Fibroblast of peridontal ligament (primary cell): ENCODE data around the gene KIRREL1.
"Not testable (repeated sequence)": the region's sequence is repeated elsewhere in the genome, so short reads cannot be mapped to it uniquely, and the experiment has no call there.

Experiments used
- DNase-seq: peaks from one replicate; pipeline ENCODE4 v3.0.0-alpha.2; 2010; ENCODE audit errors: extremely low read depth

Gene KIRREL1

DNA sequence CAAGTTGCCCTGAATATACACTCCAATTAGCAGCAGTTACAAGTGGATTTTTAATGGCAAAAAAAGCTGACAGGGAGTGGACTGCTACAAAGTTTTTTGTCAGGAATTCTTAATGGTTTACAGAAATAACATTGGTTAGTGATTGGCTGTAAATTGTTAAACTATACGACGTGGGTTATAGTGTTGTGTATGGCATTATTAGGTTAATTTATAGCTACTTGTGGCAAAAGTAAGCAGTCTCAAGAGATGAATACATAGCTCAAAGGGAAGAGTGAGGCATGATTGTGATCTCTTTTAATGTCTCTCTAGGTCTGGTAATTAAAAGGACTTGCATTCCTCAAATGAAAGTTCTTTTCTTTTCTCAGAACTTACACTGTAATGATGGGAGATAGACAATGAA lies 111.4 kb downstream of the KIRREL1 start:
- no peak for DNase-seq

- no peak for DNase-seq
These were observed 112.1 kb downstream of the KIRREL1 start for GRCh38 chr1:158105352-158106095.

DNA sequence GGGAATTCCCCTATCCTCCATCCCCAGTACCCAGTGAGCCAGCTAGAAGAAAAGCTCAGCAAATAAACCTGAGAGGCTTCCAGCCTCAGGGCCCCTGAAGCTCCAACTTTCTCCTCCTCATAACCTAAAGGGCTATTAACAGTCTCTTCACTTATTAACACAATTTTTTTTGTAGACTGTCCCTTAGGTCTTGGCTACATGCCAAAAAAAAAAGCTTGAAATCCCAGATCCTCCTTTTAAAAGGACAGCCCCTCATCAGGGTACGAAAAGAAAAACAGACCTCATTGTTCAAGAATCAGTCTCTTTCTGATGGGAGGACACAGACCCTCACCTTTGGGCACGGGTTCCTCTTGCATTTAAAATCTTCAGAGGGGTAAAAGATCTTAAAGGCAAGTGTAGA lies 114.5 kb downstream of the KIRREL1 start:
- DNase-seq, result no peak

DNA sequence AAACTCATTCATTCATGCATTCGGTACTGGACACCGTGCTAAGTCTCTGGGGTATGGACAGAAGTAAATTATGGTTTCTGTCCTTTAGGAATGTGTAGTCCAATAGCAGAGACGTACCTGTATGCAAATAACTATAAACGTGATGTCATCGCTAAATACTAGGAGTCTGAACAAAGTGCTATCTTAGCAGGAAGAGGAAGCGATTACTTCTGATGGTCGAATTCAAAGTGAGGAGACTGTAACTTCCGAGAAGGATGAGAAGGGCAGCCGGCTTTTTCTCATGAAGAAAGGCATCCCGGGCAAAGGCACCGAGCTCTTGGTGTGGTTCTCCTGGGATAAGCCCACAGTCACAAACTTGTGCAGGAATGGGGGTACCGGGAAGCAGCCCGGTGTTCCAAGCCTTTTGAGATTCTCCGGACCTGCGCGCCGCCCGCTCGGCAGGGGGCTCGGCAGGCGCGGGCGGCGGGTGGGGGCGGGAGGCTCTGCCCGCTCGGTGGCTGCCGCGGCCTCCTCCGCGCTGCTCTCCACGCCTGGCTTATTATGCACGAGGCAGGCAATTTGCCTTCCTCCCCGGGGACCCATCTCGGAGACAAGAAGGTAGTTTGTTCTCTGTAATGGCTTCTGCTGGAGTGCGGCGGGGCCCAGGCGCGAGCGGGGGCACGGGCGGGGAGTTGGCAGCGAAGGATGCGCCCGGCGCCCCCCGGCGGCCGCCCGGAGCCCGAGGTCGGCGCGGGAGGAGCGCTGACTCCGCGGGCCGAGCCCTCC lies 119.7 kb downstream of the KIRREL1 start:
- DNase-seq, result peak; percentile 13

- no peak for DNase-seq
These were observed 120.3 kb downstream of the KIRREL1 start for GRCh38 chr1:158113759-158114127.

- DNase-seq, result no peak
These were observed 121.7 kb downstream of the KIRREL1 start for GRCh38 chr1:158115126-158115525.

DNA sequence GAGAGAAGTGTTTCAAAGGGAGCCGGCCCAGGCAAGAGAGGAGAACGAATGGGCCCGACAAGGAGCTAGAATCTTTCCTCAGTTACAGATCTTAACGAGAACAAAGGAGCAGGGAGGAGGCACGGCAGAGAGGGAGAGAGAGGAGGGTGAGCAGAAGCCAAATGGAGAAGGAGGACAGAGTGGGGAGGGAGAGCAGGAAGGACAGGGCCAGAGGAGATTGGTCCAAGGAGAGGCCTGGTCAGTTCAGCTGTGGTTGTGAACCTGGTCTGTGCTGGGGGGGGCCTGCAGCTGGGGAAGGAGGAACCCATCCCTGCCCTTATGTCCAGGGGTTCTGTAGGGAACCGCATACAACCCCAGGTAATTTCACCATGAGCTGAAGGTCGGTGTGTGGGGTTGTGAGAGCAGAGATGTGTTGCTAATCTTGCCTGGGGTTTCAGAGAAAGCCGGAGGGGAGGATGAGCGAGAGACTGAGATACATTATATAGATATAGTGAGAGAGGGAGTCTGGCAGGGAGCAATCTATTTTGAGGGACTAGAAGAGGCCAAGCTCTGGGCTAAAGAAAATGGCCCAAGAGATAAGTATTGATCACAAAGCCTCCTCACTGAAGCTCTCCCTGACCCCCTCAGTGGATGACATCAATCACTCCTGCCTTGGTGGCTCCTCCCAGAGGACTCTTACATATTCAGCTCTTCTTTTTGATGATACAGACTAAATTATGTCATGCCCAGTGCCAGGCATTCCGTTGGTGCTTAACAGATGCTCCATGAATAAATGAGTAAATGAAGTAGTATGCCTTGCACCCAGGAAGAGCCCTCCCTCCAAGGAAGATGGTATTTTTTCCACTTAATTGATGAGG lies 123.1 kb downstream of the KIRREL1 start:
- no peak for DNase-seq

DNA sequence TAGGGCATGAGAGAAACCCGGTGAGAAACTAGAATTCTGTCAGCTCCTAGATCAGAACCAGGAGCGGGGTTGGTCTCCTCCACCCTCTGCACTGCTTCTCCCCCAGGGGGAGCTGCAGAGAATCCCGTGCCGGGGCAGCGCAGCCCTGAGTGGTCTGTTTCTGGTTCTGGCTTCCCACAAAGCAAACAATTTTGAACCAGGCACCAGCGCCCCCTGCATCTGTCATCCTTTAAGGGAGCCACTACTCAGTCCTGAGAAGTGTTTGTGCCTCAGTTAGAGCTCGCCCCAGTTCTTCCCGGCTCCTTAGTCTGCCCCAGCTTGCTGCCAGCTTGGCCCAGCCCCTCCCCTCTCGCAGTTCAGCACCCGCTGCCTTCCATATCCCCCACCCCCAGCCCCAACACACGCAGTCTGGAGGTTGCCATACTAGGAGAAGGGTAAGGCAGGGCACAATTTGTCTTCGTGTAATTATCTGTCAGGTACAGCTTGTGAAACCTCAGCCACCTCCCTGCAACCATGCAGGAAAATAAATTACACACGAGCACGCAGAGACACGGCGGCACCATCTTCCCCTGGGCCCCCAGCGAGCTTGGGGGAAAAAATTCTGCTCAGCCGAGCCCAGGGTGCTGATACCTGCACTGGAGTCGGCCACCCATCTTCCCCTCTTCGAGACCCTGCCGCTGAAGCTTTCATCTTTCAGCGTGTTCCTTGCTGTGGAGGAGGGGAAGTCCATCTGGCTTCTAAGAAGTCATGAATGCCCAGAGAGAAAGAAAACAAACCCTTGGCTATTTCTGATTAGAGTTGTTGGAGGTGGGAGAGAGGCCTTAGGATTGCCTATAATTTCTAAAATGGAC lies 124.6 kb downstream of the KIRREL1 start:
- peak; percentile 53 for DNase-seq

DNA sequence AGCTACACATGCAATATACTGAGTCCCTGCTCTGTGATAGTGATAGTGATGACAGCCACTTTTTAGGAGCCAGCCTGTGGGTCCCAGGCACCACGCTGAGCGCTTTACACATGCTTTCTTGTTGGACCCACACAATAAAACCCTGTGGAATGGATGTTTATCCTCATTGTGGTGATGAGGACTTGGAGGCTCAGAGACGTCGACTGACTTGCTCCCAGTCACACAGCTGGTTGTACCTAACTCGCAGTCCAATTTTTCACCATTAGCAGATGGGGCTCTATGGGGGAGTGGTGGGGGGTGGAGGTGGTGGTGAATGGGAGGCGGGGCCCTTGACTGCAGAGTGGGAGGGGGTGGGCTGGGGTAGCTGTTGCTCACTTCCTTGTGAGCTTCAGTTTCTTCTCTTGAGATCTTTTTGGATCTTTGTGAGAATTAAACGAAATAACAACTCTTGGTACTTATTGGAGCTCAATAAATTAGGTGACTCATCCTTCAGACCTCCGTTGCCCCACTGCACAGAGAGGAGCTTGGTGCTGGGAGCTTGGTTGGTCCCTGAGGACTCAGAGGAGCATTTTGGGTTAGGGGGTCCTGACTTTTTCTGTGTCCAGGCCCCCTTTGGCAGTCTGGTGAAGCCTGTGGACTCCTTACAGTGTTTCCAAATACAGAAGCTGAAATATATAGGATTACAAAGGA lies 125.4 kb downstream of the KIRREL1 start:
- DNase-seq, result no peak

DNA sequence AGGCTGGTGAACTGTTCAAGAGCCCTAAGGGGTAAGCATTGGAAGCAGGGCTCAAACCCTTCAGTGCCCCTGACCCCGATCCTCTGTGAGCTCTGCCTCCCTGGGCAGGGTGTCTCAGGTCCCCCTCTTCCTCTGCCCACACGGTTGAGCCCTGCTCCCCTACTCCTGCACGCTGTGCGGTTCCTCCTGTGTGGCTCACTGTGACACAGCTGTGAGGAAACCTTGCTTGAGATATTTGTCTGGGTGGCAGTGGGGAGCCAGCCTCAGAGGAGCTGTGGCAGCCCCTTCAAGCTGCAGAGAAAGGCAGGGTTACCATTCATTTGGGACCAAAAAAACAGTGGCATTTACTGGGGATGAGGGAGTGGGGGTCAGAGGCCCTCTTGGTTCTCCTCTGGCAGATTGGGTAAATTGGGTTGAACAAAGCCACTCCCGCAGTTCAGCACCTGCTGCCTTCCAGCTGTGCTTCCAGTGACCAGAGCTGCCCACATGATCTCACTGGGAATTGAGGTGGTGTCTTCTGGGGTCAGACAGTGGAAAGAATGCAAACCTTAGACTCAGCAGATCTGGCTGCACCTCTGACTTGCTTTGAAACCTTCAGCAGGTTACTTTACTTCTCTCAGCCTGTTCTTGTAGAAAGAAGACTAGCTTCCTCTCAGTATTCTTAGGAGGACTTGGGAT lies 126.7 kb downstream of the KIRREL1 start:
- no peak for DNase-seq

DNA sequence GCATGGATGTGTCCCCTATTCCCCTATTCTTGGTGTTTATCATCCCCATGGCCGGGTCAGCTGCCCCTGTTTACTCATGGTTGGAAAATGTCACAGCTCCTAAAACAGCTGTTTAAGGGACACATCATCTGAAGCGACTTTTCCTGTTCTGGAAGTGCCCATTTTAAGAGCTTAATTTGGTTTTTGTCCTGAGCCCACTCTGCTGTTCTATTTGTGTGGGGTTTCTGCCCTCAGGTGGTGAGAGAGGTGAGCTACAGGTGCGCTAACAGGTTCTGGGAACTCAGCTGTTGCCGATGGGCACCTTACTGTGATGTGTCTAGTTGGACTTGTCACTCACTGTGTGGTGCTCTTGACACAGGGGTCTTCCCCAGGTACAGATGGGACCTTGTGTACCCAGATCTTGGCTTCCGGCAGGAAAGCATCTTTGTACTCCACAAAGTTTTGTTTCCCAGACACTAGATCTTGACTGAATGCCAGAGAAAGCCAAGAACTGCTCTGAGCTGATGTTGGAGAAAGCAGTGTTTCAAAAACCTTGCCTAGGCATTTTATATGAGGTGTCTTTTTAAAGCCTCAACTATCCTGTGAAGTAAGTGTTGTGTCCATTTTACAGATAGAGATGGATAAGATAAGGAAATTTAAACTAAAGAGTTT lies 128.3 kb downstream of the KIRREL1 start:
- DNase-seq, result peak; percentile 41

- no peak for DNase-seq
These were observed 129.5 kb downstream of the KIRREL1 start for GRCh38 chr1:158122833-158123388.

- DNase-seq, result no peak
These were observed 130.6 kb downstream of the KIRREL1 start for GRCh38 chr1:158124034-158124433.

GRCh38 chr1:158124999-158125398 lies 131.6 kb downstream of the KIRREL1 start:
- peak; percentile 96 for DNase-seq

DNA sequence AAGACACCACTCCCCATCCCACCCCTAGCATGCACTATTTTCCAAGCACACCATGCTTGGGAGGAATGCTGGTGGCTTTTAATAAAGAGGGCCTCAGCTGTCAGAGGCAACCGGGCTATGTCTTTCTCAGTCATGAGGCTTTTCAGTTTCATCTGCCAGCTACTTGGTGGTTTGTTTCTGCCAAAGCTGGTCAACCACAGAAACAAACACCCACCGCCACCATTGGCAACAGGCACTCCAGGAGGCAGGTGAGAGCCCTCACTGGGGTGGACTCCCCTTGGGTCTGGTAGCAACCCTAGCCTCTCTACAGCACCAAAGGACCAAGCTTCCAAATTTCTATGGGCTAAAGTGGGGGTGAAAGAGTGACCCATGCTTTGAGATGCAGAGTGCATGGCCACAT lies 133.0 kb downstream of the KIRREL1 start:
- no peak for DNase-seq

DNA sequence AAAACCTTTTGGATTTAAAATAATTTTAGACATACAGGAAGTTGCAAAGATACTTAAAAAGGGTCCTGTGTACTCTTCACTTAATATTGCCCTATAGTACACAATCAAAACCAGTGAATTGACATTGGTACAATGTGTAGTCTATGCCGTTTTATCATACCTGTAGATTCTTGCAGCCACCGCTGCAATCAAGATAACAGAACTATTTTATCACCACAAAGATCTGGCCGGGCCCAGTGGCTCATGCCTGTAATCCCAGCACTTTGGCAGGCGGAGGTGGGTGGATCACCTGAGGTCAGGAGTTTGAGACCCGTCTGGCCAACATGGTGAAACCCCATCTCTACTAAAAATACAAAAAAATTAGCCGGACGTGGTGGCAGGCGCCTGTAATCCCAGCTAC lies 135.1 kb downstream of the KIRREL1 start:
- DNase-seq, result not testable (repeated sequence)

DNA sequence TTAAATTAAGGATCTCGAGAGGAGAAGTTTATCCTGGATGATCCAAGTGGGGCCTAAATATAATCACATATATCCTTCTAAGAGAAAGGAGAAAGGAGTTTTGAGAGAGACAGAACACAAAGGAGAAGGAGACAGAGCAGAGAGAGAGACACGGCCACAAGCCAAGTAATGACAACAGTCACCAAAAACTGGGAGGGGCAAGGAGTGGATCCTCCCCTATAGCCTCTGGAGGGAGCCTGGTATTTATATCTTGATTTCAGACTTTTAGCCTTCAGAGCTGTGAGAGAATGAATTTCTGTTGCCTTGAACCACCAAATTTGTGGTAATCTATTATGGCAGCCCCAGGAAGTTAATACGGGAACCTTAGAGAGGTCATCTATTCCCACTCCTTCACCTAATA lies 137.8 kb downstream of the KIRREL1 start:
- DNase-seq, result no peak

GRCh38 chr1:158140764-158141192 lies 147.3 kb downstream of the KIRREL1 start:
- DNase-seq, result no peak

DNA sequence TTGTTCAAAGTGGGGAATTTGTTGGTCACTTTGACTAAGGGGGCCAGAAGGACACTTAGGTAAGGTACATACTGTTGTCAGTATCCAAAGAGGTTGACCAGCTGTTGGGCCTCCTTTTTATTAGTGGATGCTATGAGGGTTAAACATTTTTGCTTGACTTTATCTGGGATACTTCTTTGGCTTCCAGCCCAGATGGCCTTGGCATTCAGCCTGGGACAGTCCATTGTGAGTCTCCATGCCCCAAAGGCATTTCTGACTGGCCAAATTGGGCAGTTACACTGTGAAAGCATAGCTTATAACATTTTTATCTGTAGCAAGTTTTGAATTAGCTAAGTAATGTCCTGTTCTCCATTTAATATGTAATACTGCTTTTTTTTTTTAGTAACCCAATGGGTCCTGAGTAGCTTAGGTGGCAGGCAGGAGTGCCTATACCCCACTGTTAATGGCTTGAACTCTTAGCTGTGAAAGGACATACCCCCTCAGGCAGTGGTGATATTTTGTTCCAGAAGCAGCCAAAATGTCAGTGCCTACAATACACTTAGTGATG lies 151.8 kb downstream of the KIRREL1 start:
- DNase-seq, result peak; percentile 25
